HG03442 (cell line): ENCODE measurements around the gene FGF14.

ENCODE experiments used
- ATAC-seq: cut with Tn5 transposase; IDR thresholded peaks from one replicate; pipeline ENCODE4 v1.9.1; 2021; ENCODE audit warnings: mild to moderate bottlenecking, moderate library complexity; ENCODE audit not compliant: unreplicated experiment

The FGF14 gene

DNA sequence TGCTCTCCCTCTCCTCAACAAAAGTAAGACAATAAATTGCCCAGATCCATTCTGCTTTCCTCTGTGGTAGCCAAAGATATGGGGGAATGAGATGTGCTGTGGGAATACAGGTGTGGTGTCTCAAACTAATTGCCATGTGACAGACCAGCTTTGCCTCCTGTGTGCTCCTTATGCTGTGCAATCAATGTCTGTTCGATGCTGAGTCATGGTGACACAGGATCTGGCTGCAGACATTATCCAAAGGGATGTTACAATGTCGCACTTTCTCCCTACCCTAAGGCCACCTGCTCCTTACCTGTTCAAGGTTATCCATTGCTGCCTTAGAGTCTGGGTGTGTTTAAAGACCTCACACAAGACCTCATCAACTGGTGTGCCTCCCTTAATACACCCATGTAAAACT is 32.5 kb downstream of the FGF14 start:
- no peak for ATAC-seq

DNA sequence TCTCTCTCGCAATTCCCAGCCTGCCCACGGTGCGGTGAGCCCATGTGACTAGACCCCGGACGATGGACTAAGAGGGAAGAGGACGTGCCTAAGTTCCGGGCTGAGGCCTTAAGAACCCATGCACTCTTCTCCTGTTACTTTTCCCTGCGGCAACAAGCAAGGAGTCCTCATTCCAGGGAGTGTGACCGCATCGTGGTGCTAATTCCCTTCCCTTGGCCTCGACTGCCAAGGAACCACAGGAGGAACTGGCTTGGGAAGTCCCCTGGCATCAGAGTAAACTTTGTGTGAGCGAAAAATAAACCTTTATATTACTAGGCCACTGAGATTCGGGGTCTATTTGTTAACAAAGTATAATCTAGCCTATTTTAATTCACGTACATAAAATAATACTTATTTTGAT is 34.0 kb downstream of the FGF14 start:
- no peak for ATAC-seq

DNA sequence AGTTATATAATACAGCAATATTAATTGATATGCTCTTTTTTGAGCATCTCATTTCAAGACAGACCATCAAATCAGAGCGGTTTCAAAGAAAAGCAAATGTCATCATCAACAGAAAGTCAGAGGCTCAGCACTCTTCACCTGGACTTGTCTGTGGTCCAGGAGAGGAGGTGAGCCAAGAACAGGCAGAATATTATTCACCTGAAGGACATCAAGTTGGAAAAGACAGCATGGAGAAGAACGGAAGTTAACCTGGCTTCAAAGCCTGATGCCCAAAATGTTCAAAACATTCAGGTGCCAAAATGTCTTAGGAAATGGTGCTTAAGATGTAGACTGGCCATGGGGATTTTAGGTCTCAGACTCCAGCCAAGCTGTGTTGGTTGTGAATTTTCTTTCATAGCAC is 40.7 kb downstream of the FGF14 start:
- no peak for ATAC-seq

DNA sequence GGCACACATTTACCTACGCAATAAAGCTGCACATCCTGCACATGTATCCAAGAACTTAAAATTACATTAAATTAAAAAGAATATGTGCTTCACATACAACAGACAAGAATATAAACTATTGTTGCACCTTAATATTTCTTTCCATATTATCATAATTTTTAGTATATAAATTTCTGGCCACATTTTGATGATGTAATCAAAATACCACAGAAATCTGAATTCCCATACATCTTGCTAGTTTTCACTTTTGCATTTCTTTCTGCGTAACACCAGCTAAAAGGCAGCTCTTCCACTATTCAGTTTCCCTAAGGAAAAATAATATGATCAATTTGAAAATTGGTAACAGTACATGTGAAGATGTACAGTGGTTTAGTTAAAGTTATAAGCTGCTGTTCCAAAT is 42.6 kb downstream of the FGF14 start:
- ATAC-seq, result no peak

DNA sequence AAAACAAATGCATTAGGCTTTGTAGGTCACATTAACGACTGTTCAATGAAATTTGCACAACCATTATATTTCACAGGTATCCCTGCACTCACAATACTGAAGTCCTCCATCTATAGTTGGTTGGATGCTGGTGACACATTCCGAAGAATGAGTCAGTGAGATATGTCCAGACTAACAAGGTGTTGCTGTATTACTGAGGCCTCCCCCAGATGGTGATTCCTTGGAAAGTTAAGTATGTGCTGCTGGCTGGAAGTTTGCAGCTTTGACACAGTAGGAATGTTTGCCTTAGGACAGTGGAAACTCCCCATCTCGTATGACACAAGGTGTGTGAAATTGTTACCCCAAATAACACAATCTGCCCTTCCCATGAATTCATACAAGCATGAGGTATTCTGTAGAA is 46.6 kb downstream of the FGF14 start:
- no peak for ATAC-seq

- no peak for ATAC-seq
Measured at GRCh38 chr13:102354011-102354410, 47.8 kb downstream of the FGF14 start.

- ATAC-seq, result no peak
Measured at GRCh38 chr13:102351521-102351920, 50.3 kb downstream of the FGF14 start.

DNA sequence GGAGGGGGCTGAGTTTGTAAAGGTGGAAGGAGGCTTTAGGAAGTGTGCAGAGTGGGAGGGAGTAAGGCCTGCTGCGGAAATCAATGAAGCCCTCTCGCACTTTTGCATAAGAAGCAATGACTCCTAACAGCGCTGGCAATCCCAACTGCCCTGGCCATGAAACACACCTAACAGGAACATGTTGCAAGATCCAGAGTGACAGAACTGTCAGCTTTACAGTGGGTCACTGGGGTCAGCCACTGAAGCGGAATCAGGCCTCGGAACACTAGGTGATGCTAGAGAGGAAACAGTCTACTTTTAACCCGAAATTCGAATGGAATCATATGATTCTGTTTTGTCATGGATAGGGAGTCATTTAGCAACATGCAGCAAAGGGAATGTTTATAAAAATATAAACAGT is 54.4 kb downstream of the FGF14 start:
- no peak for ATAC-seq

- no peak for ATAC-seq
Measured at GRCh38 chr13:102346769-102347168, 55.1 kb downstream of the FGF14 start.

- no peak for ATAC-seq
Measured at GRCh38 chr13:102344410-102344809, 57.4 kb downstream of the FGF14 start.

- no peak for ATAC-seq
Measured at GRCh38 chr13:102333320-102334198, 68.3 kb downstream of the FGF14 start.

GRCh38 chr13:102328909-102329308 is 72.9 kb downstream of the FGF14 start:
- ATAC-seq, result no peak

GRCh38 chr13:102327119-102327617 is 74.7 kb downstream of the FGF14 start:
- no peak for ATAC-seq

DNA sequence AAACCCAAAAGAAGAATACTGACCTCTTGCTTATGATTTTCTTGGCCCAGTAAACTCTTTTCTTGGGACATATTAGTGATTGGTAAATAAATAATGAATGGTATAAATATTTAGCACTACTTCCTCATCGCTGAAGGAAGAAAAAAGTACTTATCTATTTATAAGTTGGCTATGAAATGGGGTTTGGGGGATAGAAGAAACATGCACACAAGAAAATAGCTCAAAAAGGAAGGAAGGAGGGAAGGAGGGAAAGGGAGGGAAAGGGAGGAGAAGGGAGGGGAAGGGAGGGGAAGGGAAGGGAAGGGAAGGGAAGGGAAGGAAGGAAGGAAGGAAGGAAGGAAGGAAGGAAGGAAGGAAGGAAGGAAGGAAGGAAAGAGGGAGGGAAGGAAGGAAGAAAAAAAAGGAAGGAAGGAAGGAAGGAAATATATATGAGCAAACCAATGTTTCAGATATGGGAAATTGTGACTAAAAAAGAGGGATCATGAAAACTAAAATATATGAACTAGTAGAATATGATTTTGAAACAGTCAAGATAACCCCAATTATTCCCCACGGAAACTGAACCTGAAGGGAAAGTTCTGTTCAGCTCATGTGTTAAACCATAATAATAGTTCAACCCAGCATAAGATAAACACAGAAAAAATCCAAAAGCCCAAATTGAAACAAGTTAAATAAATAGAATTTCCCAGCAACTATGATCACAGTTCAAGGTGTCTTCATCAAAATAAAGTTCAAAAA is 75.3 kb downstream of the FGF14 start:
- no peak for ATAC-seq

DNA sequence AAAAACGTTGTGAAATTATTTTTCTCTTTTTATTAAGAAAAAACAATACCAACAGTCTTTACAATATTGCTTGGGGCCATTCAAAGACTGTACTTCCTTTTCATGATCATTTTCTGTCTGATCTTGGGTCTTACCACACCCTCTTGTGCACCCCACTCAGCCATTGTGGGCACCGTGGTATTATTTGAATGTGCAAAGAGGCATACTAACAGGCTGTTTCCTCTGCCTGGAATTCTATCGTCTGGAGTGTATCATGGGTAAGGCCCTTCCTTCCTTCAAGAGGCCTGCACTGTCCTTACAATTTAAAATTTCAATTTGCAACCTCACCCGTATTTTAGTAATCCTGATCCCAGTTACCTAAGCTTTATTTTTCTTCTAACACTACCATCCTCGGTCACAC is 76.5 kb downstream of the FGF14 start:
- ATAC-seq, result no peak

GRCh38 chr13:102323505-102323904 is 78.3 kb downstream of the FGF14 start:
- ATAC-seq, result no peak

DNA sequence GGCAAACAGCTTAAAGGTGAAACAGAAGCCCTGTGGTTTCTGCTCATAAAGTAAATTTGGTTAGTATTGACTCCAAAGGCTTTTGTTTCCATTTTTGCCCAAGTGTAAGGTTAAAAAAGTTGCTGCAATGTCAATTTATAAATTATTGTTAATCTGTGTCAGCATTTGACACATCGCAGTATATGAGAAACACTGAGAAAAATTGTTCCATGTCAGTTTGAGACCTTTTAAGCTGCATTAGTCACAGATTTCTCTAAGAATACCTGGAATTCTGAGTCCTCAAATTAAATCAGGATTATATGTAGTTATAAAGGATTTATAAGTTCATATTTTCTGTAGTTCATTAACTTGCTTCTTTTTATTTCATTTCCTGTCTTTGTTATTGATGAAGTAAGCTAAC is 78.8 kb downstream of the FGF14 start:
- no peak for ATAC-seq

GRCh38 chr13:102322211-102322610 is 79.6 kb downstream of the FGF14 start:
- ATAC-seq, result no peak

DNA sequence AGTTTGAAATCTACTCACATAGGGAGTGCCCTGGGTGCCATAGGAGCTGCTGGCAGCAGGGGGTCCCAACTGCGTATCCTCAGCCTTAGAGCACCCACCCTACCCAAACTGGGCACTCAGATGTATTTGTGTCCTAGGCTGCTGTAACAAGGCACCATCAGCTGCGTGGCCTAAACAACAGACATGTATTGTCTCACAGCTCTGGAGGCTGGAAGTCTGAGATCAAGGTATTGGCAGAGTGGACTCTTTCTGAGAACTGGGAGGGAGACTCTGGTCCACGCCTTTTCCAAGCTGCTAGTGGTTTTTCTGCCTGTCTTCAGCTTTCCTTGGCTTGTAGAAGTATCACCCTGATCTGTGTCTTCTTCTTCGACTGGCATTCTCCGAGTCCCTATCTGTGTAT is 83.6 kb downstream of the FGF14 start:
- ATAC-seq, result no peak

GRCh38 chr13:102317593-102317992 is 84.3 kb downstream of the FGF14 start:
- no peak for ATAC-seq

GRCh38 chr13:102316732-102317131 is 85.1 kb downstream of the FGF14 start:
- no peak for ATAC-seq

DNA sequence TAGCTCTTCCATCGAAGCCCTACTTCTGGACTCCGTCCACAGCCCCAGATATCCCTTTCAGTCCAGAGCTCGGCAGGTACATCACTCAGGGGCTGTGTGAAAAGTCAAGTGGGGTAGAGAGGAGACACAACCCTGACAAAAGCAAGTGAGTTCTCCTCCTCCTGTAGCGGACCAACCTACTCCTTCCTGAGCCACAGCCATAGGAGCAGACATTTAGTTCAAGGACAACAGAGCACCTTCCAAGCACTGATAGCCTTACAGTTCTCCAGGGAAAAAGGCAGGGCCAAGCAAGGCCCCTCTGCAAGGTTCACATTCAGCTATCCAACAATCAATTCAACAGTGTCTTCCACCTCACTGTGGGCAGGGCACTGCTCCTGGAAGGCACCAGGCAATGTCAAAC is 89.0 kb downstream of the FGF14 start:
- no peak for ATAC-seq
